ENCODE measurements around the gene SPSB3. TPM values are rescaled to one million over a fixed set of nuclear protein-coding genes. Genes with fewer than 3 reads are reported as not detected.

The SPSB3 gene
- total RNA-seq, 4 donors from 2014 or later = 52.2 to 87.3 (median 68.5) TPM

- Histone ChIP-seq H3K4me1 (peaks cover 22 to 26% of the 10 kb centered on the region in 2 donors), H3K36me3 (peaks cover 23 to 26% of the 10 kb centered on the region in 2 donors), H3K27ac (no peak overlapping the region), H3K27me3 (no peaks in the 10 kb centered on the region), H3K4me3 (replicated peaks in 1 of 3) (no peak overlapping the region), H3K9me3 (no peaks in the 10 kb centered on the region)
- TF ChIP-seq CTCF (IDR thresholded peaks at IDR 0.05) (no peak), POLR2A (IDR thresholded peaks at IDR 0.05) (no peak)
- DNase-seq = no peak
- intact Hi-C loops (cut with DNase I) = no loop called here
- 86 to 87% methylated on average over 9 to 29 of the region's 36 CpGs for WGBS, 2 donors
Observed at GRCh38 chr16:1777375-1778199, 4.8 kb downstream of the SPSB3 start.

GRCh38 chr16:1776991-1777374, 5.4 kb downstream of the SPSB3 start:
- Histone ChIP-seq H3K36me3 (peaks cover 23 to 26% of the 10 kb centered on the region in 2 donors), H3K9me3 (no peaks in the 10 kb centered on the region), H3K27me3 (no peaks in the 10 kb centered on the region), H3K27ac (no peak overlapping the region), H3K4me1 (peaks cover 27 to 31% of the 10 kb centered on the region in 2 donors), H3K4me3 (replicated peaks in 1 of 3) (no peak overlapping the region)
- TF ChIP-seq POLR2A (IDR thresholded peaks at IDR 0.05) = no peak
- no peak for TF ChIP-seq CTCF (IDR thresholded peaks at IDR 0.05)
- intact Hi-C loops (cut with DNase I) = no loop called here
- DNase-seq = no peak
- WGBS, 2 donors = 91 to 100% methylated on average over 5 to 20 of the region's 22 CpGs

GRCh38 chr16:1776672-1776955, 5.8 kb downstream of the SPSB3 start:
- H3K4me1 ChIP-seq = peaks cover 28 to 34% of the 10 kb centered on the region in 2 donors
- peaks cover 23 to 26% of the 10 kb centered on the region in 2 donors for H3K36me3 ChIP-seq
- no peaks in the 10 kb centered on the region for H3K9me3 ChIP-seq

GRCh38 chr16:1775846-1776671, 6.3 kb downstream of the SPSB3 start:
- intact Hi-C loops (cut with DNase I) = no loop called here
- TF ChIP-seq POLR2A (IDR thresholded peaks at IDR 0.05) = no peak
- no peak for TF ChIP-seq CTCF (IDR thresholded peaks at IDR 0.05)
- H3K9me3 ChIP-seq = no peaks in the 10 kb centered on the region
- H3K27me3 ChIP-seq = no peaks in the 10 kb centered on the region
- no peak overlapping the region for H3K4me3 ChIP-seq (replicated peaks in 1 of 3)
- H3K36me3 ChIP-seq = peaks cover 23 to 26% of the 10 kb centered on the region in 2 donors
- no peak overlapping the region for H3K27ac ChIP-seq
- H3K4me1 ChIP-seq = peaks cover 24 to 28% of the 10 kb centered on the region in 2 donors
- DNase-seq = no peak
- WGBS, 2 donors = 89% methylated on average over 19 to 25 of the region's 28 CpGs

More at GRCh38 chr16:1776672-1776955, 5.8 kb downstream of the SPSB3 start:
- H3K27ac ChIP-seq = no peak overlapping the region
- TF ChIP-seq POLR2A (IDR thresholded peaks at IDR 0.05) (no peak), CTCF (IDR thresholded peaks at IDR 0.05) (no peak)
- 85 to 97% methylated on average over 6 to 13 of the region's 13 CpGs for WGBS, 2 donors
- no peak for DNase-seq
- H3K27me3 ChIP-seq = no peaks in the 10 kb centered on the region
- H3K4me3 ChIP-seq (replicated peaks in 1 of 3) = no peak overlapping the region
- intact Hi-C loops (cut with DNase I) = no loop called here
